ENCODE measurements around the gene COL11A2.

Gene COL11A2

DNA sequence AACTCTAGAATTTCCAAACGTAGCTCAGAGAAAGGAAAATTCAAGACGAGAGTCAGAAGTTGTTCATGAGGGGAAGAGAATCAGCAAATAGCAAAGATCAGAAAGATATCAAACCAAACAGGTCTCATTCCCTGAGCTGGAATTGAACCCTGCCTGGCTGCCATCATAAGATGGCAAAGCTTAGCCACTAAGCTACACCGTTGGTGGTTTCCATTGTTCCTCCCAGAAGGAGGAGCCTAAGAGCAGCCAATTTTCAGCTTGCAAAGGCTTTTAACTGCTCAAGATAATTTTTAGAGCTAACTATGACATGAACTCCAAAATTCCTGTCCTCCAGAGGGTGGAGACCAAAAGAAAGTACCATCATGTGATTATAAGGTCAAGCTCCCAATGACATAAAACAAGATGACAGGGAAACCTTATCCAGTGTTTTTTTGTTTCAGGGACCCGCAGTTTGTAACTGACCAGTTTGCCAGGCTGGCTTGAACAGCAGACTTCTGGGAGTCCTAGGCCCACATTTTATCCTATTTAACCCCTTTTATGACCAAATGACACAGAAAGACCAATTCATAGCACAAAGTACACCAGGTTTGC, 55.9 kb downstream of the COL11A2 start:
- DNase-seq, result no peak
- peaks cover 30 to 39% of the 10 kb centered on the region in 2 donors for H3K27me3 Mint-ChIP-seq
- H3K4me3 Mint-ChIP-seq, result no peak overlapping the region
- H3K4me1 Mint-ChIP-seq (ENCODE audit: low read depth in 2 of 2), result no peaks in the 10 kb centered on the region
- no peak for ATAC-seq (replicated peaks)
- H3K36me3 Mint-ChIP-seq (ENCODE audit: insufficient read depth), result no peaks in the 10 kb centered on the region
- no peaks in the 10 kb centered on the region for H3K9me3 Mint-ChIP-seq
- no peak overlapping the region for H3K27ac Mint-ChIP-seq

DNA sequence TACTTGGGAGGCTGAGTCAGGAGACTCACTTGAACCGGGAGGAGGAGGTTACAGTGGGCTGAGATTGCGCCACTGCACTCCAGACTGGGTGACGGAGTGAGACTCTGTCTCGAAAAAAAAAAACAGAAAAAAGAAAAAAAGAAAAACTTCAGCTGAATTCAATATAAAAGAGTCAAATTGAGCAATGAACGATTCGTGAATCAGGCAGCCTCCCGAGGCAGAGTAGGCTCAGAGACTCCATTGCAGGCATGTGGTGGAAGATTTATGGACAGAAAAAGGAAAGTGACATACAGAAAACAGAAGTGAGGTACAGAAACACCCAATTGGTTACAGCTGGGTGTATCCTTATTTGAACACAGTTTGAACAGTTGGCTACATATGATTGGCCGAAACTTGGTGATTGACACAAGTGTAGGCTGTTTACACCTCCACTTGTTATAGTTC, 60.2 kb downstream of the COL11A2 start:
- Mint-ChIP-seq H3K36me3 (ENCODE audit: insufficient read depth) (no peaks in the 10 kb centered on the region), H3K4me3 (no peak overlapping the region), H3K27ac (no peak overlapping the region), H3K4me1 (ENCODE audit: low read depth in 2 of 2) (no peaks in the 10 kb centered on the region), H3K9me3 (no peaks in the 10 kb centered on the region), H3K27me3 (peaks cover 19 to 35% of the 10 kb centered on the region in 2 donors)
- DNase-seq (no peak), ATAC-seq (replicated peaks) (no peak)

DNA sequence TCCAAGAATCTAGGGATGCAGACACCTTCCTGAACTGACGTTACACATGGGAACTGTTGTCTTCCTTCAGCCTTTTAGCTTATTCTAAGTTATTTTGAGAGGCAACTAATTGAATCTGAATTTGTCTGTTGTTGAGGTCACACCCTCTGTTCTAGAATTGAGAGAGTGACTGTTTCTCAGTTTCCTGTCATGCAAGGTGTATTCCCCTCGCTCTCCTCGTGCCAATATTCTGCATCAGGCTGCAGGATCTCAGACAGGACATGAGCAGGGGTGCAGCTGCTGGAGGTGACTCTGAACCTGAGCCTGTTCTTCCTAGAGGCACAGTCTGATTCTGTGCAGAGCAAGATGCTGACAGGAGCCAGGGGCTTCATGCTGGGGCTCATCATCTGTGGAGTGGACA, 63.9 kb downstream of the COL11A2 start:
- H3K27ac Mint-ChIP-seq, result no peak overlapping the region
- peaks cover 7 to 8% of the 10 kb centered on the region in 2 donors for H3K9me3 Mint-ChIP-seq
- H3K27me3 Mint-ChIP-seq, result peaks cover 17 to 40% of the 10 kb centered on the region in 2 donors
- H3K4me3 Mint-ChIP-seq, result no peak overlapping the region
- peaks cover 2% of the 10 kb centered on the region for H3K36me3 Mint-ChIP-seq (ENCODE audit: insufficient read depth)
- no peak for ATAC-seq (replicated peaks)
- H3K4me1 Mint-ChIP-seq (ENCODE audit: low read depth in 2 of 2), result no peaks in the 10 kb centered on the region
- DNase-seq, result no peak

DNA sequence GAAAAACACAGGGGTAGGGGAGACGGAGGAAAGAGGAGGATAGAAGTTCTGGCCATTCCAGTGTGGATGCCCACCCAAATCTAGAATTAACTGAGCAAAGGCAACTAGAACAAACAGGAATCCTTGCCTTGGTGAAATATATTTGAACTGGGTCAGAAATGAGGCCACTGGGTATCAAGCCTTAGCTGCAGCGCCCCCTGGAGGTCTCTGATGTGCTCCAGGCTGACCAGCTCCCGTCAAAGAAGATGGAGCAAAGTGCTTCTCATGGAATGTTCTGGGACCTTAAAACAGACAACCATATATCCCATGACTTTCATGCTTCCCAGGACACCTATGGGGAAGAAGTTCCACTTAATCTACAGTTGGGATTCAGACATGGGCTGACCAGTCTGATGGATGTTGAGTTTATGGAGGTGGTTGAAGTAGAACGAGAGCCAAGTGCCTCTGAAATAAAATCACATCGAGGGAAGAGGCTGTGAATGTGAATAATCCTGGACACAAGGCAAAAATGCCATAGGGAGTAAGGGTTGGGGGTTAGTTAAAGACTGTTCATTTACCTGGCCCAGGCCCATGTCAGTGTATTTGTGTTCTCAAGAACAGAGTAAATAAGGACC, 66.1 kb downstream of the COL11A2 start:
- H3K9me3 Mint-ChIP-seq, result peaks cover 7 to 8% of the 10 kb centered on the region in 2 donors
- peak; percentile 50 to 53 (median 52) for DNase-seq
- no peaks in the 10 kb centered on the region for H3K4me1 Mint-ChIP-seq (ENCODE audit: low read depth in 2 of 2)
- H3K27me3 Mint-ChIP-seq, result peaks cover 17 to 54% of the 10 kb centered on the region in 2 donors
- H3K4me3 Mint-ChIP-seq, result no peak overlapping the region
- peak; percentile 58 for ATAC-seq (replicated peaks)
- no peak overlapping the region for H3K27ac Mint-ChIP-seq
- peaks cover 2% of the 10 kb centered on the region for H3K36me3 Mint-ChIP-seq (ENCODE audit: insufficient read depth)

DNA sequence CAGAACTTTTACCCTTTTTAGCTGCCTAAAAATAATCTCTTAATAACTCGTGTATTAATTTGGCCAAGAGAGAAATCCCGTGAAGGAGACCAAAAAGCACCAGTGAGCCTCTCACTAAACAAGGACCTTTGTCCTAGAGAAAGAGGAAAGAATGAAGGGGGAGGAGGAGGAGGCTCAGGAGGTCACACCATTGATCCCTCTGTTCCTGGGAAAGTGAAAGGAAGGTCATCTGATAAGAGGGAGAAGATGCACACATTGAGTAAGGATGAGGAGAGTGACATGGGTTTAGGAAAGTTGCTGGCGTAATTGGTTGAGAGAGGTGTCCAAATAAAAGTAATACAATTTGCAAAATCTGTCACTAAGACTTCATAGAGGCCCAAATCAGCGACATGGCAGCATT, 67.3 kb downstream of the COL11A2 start:
- DNase-seq, result no peak
- H3K9me3 Mint-ChIP-seq, result peaks cover 7 to 8% of the 10 kb centered on the region in 2 donors
- ATAC-seq (replicated peaks), result no peak
- H3K4me1 Mint-ChIP-seq (ENCODE audit: low read depth in 2 of 2), result no peaks in the 10 kb centered on the region
- H3K36me3 Mint-ChIP-seq (ENCODE audit: insufficient read depth), result peaks cover 2% of the 10 kb centered on the region
- H3K27ac Mint-ChIP-seq, result no peak overlapping the region
- no peak overlapping the region for H3K4me3 Mint-ChIP-seq
- H3K27me3 Mint-ChIP-seq, result peaks cover 26 to 52% of the 10 kb centered on the region in 2 donors

DNA sequence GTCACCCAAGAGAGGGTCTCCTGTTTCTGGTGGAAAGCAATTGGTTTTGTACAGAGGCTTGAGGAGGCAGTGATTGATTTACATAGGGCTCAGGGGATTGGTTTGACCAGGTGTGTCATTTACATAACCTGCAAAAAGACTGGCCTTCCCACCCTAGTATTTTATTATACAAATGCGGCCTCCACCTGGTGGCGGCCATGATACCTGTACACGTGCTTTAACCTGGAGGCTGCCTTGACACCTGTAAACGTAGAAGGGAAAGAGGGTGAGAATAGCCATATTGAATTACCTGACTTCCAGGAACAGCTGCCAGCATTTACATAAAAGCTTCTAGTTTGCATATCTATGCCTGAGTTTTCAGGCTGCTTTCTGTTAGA, 67.8 kb downstream of the COL11A2 start:
- ATAC-seq (replicated peaks) (no peak), DNase-seq (no peak)
- Mint-ChIP-seq H3K9me3 (peaks cover 7 to 8% of the 10 kb centered on the region in 2 donors), H3K27ac (no peak overlapping the region), H3K36me3 (ENCODE audit: insufficient read depth) (peaks cover 2% of the 10 kb centered on the region), H3K4me3 (no peak overlapping the region), H3K4me1 (ENCODE audit: low read depth in 2 of 2) (no peaks in the 10 kb centered on the region), H3K27me3 (peaks cover 26 to 52% of the 10 kb centered on the region in 2 donors)

DNA sequence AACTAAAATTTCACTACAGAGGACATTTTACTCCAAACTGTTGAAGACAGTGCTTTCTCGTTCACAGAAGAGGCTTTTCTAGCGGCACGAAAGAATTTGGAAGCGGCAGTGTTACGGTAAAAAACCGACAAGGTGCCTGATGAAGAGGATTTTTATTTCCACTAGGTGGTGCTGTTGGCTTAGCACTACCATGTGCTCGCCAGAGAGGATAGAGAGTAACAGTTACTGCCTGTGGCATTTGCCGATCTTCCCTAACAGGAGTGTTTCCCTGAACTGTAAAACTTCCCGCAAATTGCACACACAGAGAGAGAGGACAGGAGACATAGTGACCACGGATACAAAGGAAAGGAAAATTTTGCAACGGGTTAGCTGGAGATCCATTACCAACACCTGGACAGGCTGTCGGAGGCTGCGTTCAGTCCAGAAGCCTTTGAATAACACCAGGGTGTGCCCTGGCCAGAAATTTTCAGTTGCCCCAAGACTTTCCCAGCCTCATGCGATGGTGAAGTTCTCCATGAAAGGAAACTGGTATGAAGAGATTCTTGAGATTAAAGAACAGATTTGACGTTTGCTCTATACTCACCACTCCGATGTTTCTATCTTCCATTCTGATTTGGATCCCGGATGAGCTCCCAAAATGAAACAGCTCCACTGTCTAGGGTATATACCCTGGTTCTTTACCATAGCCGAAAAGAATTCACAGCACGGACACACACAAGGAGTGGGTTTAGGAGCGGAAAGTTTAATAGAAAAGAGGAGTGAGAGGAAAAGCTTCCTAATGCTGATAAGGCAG, 68.3 kb downstream of the COL11A2 start:
- H3K36me3 Mint-ChIP-seq (ENCODE audit: insufficient read depth), result peaks cover 2% of the 10 kb centered on the region

DNA sequence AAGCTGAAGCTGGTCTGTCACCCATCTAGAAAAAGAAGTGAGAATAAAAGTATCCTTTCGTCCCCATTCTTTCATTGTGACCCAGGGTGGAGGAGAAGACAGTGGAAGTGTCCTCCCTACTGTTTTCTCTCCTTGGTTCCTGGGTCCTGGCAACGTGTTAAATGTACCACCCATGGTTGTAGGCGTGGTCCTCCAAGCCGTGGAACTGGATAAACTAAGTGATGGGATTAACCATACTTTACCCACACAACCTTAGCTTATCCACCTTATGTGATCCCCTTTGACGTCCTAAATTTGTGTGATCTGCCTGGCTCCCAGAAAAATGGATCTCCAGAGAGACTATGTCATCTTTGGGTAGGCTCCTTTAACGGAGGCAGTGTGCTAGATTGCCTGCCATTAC, 69.1 kb downstream of the COL11A2 start:
- H3K36me3 Mint-ChIP-seq (ENCODE audit: insufficient read depth), result peaks cover 2% of the 10 kb centered on the region
- ATAC-seq (replicated peaks) (no peak), DNase-seq (no peak)
- peaks cover 27 to 53% of the 10 kb centered on the region in 2 donors for H3K27me3 Mint-ChIP-seq
- no peak overlapping the region for H3K4me3 Mint-ChIP-seq
- H3K9me3 Mint-ChIP-seq, result peaks cover 7 to 8% of the 10 kb centered on the region in 2 donors
- H3K4me1 Mint-ChIP-seq (ENCODE audit: low read depth in 2 of 2), result no peaks in the 10 kb centered on the region
- H3K27ac Mint-ChIP-seq, result no peak overlapping the region

More for the DNA sequence above, 68.3 kb downstream of the COL11A2 start:
- Mint-ChIP-seq H3K4me3 (no peak overlapping the region), H3K27me3 (peaks cover 26 to 52% of the 10 kb centered on the region in 2 donors), H3K9me3 (peaks cover 7 to 8% of the 10 kb centered on the region in 2 donors), H3K27ac (no peak overlapping the region), H3K4me1 (ENCODE audit: low read depth in 2 of 2) (no peaks in the 10 kb centered on the region)
- ATAC-seq (replicated peaks), result peak; percentile 35
- no peak for DNase-seq

DNA sequence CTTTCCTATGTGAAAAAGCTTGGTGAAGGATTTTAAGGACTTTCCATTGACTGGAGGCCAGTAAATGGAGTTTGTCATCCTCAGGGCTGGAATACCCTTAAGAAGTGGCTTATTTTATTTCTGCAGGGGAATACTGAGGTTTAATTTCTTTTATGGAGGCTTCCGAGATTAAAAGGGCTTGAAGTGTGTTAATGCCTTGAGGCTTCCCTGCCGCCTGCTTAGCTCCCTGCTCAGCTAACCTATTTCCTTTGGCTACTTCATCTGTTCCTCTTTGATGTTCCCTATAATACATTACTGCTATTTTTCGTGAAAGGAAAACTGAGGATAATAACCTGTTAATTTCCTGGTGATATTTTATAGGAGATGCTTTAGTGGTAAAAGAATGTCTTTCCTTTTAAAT, 72.3 kb downstream of the COL11A2 start:
- no peak for ATAC-seq (replicated peaks)
- Mint-ChIP-seq H3K4me1 (ENCODE audit: low read depth in 2 of 2) (peaks cover 9 to 12% of the 10 kb centered on the region in 2 donors), H3K27me3 (peaks cover 47 to 63% of the 10 kb centered on the region in 2 donors)

DNA sequence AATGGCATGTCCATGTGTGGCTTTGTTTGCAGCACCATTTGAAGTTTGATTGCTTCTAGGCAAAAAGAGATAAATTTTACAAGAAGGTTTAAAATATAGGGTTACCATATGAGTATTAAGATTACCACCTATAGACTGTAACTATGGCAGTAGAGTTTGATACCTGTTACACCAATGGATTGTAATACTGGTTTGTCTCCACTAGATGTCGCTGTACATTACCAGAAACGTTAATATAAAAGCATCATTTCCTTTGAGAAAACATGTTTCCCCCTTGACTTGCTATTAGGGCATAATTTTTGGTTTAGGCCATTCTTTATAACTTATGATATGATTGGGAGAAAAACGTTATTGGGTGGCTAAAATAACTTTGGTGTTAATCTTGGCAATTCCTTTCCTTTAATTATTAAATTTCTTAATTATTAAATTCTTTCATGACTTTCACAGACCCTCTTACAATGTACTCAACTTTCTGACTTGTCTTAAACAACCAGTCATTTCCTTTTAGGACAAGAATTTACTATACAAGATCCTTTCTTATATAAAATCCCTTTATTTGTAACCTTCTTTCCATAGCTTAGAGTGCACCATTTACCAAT, 73.6 kb downstream of the COL11A2 start:
- Mint-ChIP-seq H3K27me3 (peaks cover 56 to 70% of the 10 kb centered on the region in 2 donors), H3K36me3 (ENCODE audit: insufficient read depth) (no peaks in the 10 kb centered on the region), H3K4me1 (ENCODE audit: low read depth in 2 of 2) (peaks cover 9 to 16% of the 10 kb centered on the region in 2 donors), H3K27ac (no peak overlapping the region), H3K4me3 (no peak overlapping the region), H3K9me3 (peaks cover 0 to 2% of the 10 kb centered on the region in 2 donors)
- peak; percentile 40 to 48 (median 42) for DNase-seq
- ATAC-seq (replicated peaks), result peak; percentile 81

More for the DNA sequence above, 72.3 kb downstream of the COL11A2 start:
- H3K36me3 Mint-ChIP-seq (ENCODE audit: insufficient read depth), result no peaks in the 10 kb centered on the region
- no peak for DNase-seq
- peaks cover 7 to 8% of the 10 kb centered on the region in 2 donors for H3K9me3 Mint-ChIP-seq
- no peak overlapping the region for H3K4me3 Mint-ChIP-seq
- no peak overlapping the region for H3K27ac Mint-ChIP-seq

DNA sequence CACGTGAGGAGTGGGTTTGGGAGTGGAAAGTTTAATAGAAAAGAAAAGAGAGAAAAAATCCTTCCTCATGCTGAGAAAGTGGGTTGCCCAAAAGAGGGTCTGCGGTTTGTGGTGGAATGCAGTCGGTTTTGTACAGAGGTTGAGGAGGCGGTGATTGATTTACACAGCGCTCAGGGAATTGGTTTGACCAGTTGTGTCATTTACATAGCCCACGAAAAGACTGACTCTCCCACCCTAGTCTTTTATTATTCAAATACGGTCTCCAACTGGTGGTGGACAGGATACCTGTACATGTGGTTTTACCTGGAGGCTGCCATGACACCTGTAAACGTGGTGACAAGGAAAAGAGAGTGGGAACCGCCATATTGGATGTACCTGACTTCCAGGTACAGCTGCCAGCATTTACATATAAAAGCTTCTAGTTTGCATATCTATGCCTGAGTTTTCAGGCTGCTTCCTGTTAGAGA, 74.4 kb downstream of the COL11A2 start:
- H3K27me3 Mint-ChIP-seq, result peaks cover 63 to 73% of the 10 kb centered on the region in 2 donors
- H3K36me3 Mint-ChIP-seq (ENCODE audit: insufficient read depth), result no peaks in the 10 kb centered on the region
- no peaks in the 10 kb centered on the region for H3K9me3 Mint-ChIP-seq
- no peak overlapping the region for H3K27ac Mint-ChIP-seq
- ATAC-seq (replicated peaks) (no peak), DNase-seq (no peak)
- H3K4me3 Mint-ChIP-seq, result no peak overlapping the region
- H3K4me1 Mint-ChIP-seq (ENCODE audit: low read depth in 2 of 2), result peaks cover 9 to 16% of the 10 kb centered on the region in 2 donors

DNA sequence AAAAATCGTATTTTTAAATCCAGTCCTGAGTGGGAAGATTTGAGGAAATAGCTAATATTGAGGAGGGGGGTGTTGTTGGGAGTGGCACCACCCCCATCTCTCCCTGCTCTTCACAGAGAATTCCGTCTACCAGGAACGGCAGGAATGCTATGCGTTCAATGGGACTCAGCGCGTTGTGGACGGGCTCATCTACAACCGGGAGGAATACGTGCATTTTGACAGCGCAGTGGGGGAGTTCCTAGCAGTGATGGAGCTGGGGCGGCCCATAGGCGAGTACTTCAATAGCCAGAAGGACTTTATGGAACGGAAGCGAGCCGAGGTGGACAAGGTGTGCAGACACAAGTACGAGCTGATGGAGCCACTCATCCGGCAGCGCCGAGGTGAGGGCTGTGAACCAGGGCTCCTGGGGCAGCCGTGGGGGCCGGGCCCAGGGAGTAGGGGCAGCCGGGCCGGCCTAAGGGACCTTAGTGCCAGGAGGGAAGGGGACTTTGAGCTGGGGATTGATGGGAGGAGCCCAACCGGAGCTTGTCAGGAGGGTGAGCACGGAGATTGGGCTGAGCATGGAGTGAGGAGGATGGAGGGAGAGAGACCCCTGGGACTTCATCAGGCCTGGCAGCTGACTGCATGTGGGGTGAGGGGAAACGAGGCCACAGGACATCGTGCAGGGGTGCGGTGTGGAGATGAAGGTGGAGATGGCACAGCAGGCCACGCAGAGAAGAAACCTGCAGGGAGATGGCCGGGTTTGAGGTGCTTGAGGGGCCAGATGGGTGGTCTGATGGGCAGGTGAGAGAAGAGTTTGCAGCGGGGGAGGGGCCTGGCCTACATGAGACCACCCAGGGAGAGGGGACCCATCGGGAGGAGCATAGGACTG, 75.2 kb downstream of the COL11A2 start:
- ATAC-seq (replicated peaks) (no peak), DNase-seq (no peak)
- Mint-ChIP-seq H3K27me3 (peaks cover 70 to 77% of the 10 kb centered on the region in 2 donors), H3K4me1 (ENCODE audit: low read depth in 2 of 2) (peaks cover 9 to 16% of the 10 kb centered on the region in 2 donors), H3K36me3 (ENCODE audit: insufficient read depth) (no peaks in the 10 kb centered on the region), H3K27ac (no peak overlapping the region), H3K4me3 (peak overlapping the region in 1 of 2 donors; percentile 15), H3K9me3 (no peaks in the 10 kb centered on the region)

Data from effector memory CD8-positive, alpha-beta T cell (primary cell).